Nephron (organoid): Measurements from ENCODE around the gene ZNF91.

ENCODE experiments used
- H3K27ac Mint-ChIP-seq, 3 experiments: 2 replicates each; pipeline ENCODE4 v1.8.0; 2020; ENCODE audit warnings: mixed read lengths in 3 of 3, mild to moderate bottlenecking in 2 of 3, moderate library complexity in 1 of 3
- H3K27me3 Mint-ChIP-seq: 2 replicates; pipeline ENCODE4 v1.8.0; 2021; ENCODE audit warnings: low read depth, mild to moderate bottlenecking, moderate library complexity, mixed read lengths
- H3K36me3 Mint-ChIP-seq: 2 replicates; pipeline ENCODE4 v1.8.0; 2020; ENCODE audit warnings: low read depth, mixed read lengths
- H3K4me1 Mint-ChIP-seq: 2 replicates; pipeline ENCODE4 v1.8.0; 2020; ENCODE audit warnings: mixed read lengths
- H3K4me3 Mint-ChIP-seq, 3 experiments: 2 replicates each; pipeline ENCODE4 v1.8.0; 2020; ENCODE audit warnings: mild to moderate bottlenecking in 3 of 3, mixed read lengths in 3 of 3, moderate library complexity in 2 of 3
- H3K9me3 Mint-ChIP-seq: 2 replicates; pipeline ENCODE4 v1.8.0; 2020; ENCODE audit warnings: mixed read lengths
- TF ChIP-seq, protein P1 (sequence below), 3 experiments: fragments of 200-600 bp; sonication (generic); IDR thresholded peaks; one replicate each; pipeline ENCODE4 v1.5.0; 2021; ENCODE audit warnings: antibody characterized with exemption in 3 of 3; ENCODE audit not compliant: unreplicated experiment in 3 of 3

The ZNF91 gene

DNA sequence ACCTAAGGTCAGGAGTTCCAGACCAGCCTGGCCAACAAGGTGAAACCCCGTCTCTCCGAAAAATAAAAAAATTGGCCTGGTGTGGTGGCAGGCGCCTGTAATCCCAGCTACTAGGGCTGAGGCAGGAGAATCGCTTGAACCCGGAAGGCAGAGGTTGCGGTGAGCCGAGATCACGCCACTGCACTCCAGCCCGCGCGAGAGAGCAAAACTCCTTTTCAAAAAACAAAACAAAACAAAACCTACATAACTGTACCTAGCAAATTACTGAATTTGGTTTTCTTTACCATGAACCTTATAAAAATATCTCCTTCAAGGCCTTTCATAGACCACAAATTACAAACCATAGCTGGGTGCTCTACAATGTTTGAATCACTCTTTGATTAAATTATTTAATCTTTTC lies 760 bp downstream of the ZNF91 start:
- Mint-ChIP-seq H3K9me3 (peaks cover 33% of the 10 kb centered on the region), H3K27me3 (no peaks in the 10 kb centered on the region), H3K36me3 (peaks cover 65% of the 10 kb centered on the region), H3K27ac (peak overlapping the region; percentile 99 to 100 (median 100)), H3K4me1 (no peaks in the 10 kb centered on the region), H3K4me3 (peak overlapping the region; percentile 99 to 100 (median 100))
- TF ChIP-seq, protein P1, sequence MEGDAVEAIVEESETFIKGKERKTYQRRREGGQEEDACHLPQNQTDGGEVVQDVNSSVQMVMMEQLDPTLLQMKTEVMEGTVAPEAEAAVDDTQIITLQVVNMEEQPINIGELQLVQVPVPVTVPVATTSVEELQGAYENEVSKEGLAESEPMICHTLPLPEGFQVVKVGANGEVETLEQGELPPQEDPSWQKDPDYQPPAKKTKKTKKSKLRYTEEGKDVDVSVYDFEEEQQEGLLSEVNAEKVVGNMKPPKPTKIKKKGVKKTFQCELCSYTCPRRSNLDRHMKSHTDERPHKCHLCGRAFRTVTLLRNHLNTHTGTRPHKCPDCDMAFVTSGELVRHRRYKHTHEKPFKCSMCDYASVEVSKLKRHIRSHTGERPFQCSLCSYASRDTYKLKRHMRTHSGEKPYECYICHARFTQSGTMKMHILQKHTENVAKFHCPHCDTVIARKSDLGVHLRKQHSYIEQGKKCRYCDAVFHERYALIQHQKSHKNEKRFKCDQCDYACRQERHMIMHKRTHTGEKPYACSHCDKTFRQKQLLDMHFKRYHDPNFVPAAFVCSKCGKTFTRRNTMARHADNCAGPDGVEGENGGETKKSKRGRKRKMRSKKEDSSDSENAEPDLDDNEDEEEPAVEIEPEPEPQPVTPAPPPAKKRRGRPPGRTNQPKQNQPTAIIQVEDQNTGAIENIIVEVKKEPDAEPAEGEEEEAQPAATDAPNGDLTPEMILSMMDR (IDR thresholded peaks at IDR 0.05; ENCODE audit: unreplicated experiment in 3 of 3): no peak

DNA sequence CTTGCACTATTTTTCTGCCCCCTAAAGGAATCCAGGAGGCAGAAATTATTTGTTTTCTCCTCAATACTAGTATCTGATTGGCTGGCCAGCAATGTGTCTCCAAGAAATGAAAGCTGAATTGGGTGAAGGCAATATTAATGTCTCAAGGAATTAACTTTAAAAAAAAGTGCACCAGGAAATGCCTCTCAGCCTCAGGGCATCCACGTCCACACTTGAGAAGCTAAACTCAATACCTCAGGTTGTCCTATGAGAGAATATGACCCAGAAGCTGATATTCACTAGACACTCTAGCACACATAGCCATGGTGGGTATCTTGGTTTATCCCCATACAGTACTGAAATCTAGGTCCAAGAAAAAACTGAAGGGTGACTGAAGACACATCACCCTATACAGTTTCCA lies 2.1 kb downstream of the ZNF91 start:
- H3K4me1 Mint-ChIP-seq: no peaks in the 10 kb centered on the region
- H3K27me3 Mint-ChIP-seq: no peaks in the 10 kb centered on the region
- peak overlapping the region in 2 of 3 experiments; percentile 84 to 100 for H3K27ac Mint-ChIP-seq
- H3K4me3 Mint-ChIP-seq: peak overlapping the region; percentile 99 to 100 (median 100)
- peaks cover 73% of the 10 kb centered on the region for H3K36me3 Mint-ChIP-seq
- TF ChIP-seq, protein P1 (IDR thresholded peaks at IDR 0.05; ENCODE audit: unreplicated experiment in 3 of 3): no peak
- H3K9me3 Mint-ChIP-seq: peaks cover 47% of the 10 kb centered on the region

DNA sequence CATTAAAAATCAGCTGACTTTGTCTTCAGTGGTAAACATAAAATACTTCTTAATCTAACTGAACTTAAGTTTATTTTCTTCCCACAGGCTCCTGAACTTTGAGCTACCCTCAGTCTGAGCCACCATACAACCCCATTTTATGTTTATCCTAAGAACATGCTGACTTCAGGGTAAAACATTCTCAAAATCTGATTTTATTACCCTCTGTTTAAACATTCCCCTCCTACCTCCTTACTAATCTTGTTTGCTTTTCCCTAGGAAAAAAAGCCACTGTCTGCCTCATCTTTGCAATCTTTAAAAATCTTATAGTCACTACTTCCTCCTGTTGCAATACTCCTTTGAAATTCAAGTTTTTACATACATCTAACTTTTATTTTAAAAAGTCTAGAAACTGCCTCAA lies 4.0 kb downstream of the ZNF91 start:
- TF ChIP-seq, protein P1 (IDR thresholded peaks at IDR 0.05; ENCODE audit: unreplicated experiment in 3 of 3): no peak
- H3K27ac Mint-ChIP-seq: peak overlapping the region in 2 of 3 experiments; percentile 27 to 75
- peaks cover 62% of the 10 kb centered on the region for H3K9me3 Mint-ChIP-seq
- no peaks in the 10 kb centered on the region for H3K27me3 Mint-ChIP-seq
- H3K36me3 Mint-ChIP-seq: peaks cover 91% of the 10 kb centered on the region
- H3K4me3 Mint-ChIP-seq: peak overlapping the region in 1 of 3 experiments; percentile 26
- H3K4me1 Mint-ChIP-seq: no peaks in the 10 kb centered on the region

DNA sequence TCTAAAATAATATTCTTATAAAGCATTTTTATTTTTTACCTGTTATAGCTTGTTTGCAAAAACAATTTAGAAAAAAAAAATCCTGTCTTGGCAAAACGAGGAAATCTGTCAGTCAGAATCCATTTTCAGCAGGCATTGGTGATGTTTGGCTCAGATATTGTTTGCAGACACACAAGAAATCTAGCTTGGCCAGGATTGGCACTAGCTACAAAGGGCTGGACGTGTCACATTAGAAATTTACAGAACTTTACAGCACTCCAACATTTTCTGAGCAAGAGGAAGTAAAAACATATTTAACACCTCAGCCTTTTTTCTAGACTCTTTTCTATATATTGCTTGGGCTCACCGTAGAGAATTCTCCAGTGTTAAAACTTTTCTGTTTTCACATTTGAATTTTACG lies 9.9 kb downstream of the ZNF91 start:
- TF ChIP-seq, protein P1 (IDR thresholded peaks at IDR 0.05; ENCODE audit: unreplicated experiment in 3 of 3): no peak
- Mint-ChIP-seq H3K36me3 (peaks cover 98% of the 10 kb centered on the region), H3K4me1 (no peaks in the 10 kb centered on the region), H3K27me3 (no peaks in the 10 kb centered on the region), H3K9me3 (peaks cover 82% of the 10 kb centered on the region), H3K27ac (no peak overlapping the region), H3K4me3 (no peak overlapping the region)

DNA sequence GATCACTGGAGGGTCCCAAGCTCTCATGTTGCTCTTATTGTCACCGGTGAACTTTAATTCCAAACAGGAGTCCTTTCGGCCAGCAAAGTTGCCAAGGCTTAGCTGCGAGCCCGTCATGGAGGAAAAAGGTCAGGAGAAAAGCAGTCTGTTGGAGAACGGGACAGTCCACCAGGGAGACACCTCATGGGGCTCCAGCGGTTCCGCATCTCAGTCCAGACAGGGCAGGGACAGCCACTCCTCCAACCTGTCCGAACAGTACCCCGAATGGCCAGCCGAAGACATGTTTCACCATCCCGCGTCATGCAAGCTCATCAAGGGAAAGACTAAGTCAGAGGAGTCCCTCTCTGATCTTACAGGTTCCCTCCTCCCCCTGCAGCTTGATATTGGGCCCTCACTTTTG lies 10.4 kb downstream of the ZNF91 start:
- H3K27me3 Mint-ChIP-seq: no peaks in the 10 kb centered on the region
- TF ChIP-seq, protein P1 (IDR thresholded peaks at IDR 0.05; ENCODE audit: unreplicated experiment in 3 of 3): no peak
- no peak overlapping the region for H3K4me3 Mint-ChIP-seq
- H3K36me3 Mint-ChIP-seq: peaks cover 98% of the 10 kb centered on the region
- H3K9me3 Mint-ChIP-seq: peaks cover 81% of the 10 kb centered on the region
- no peak overlapping the region for H3K27ac Mint-ChIP-seq
- no peaks in the 10 kb centered on the region for H3K4me1 Mint-ChIP-seq

DNA sequence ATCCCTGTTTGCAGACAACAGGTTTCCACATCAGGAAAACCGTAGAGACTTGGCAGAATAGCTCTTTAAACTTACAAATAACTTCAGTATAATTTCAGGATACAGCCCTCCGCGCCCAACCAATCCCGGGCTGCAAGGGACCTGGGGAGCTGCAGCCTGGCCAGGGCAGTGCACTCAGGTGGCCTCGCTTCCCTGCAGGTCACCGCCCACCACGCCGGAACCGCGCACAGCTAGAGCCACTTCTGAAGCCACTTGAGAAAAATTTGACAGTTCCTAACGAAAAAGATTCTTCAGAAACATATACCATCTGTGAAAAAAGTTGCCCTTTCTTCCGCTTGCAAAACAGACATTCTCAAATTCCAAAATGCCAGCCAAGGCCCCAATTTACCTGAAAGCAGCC lies 11.1 kb downstream of the ZNF91 start:
- Mint-ChIP-seq H3K4me1 (no peaks in the 10 kb centered on the region), H3K27me3 (no peaks in the 10 kb centered on the region), H3K36me3 (peaks cover 98% of the 10 kb centered on the region), H3K27ac (no peak overlapping the region), H3K9me3 (peaks cover 81% of the 10 kb centered on the region), H3K4me3 (no peak overlapping the region)
- TF ChIP-seq, protein P1 (IDR thresholded peaks at IDR 0.05; ENCODE audit: unreplicated experiment in 3 of 3): no peak
